PFSK-1 (cell line): Measurements from ENCODE around the gene OR52L1.

ENCODE experiments used
- POLR2AphosphoS5 ChIP-seq: IDR thresholded peaks from 2 replicates; pipeline ENCODE4 v1.6.1; 2012; ENCODE audit warnings: low read depth, mild to moderate bottlenecking, control low read depth, low read length, moderate library complexity
- REST ChIP-seq, 2 experiments: IDR thresholded peaks; 2 replicates each; pipeline versions ENCODE4 v1.6.1 to v1.8.0; 2011 to 2012; ENCODE audit warnings: low read depth in 2 of 2, low read length in 2 of 2, control low read depth in 1 of 2, inconsistent platforms in 1 of 2, mild to moderate bottlenecking in 1 of 2, moderate library complexity in 1 of 2; ENCODE audit not compliant: insufficient read depth in 1 of 2
- SIN3A ChIP-seq: IDR thresholded peaks from 2 replicates; pipeline ENCODE4 v1.6.1; 2012; ENCODE audit warnings: mild to moderate bottlenecking, low read length, moderate library complexity, borderline replicate concordance; ENCODE audit not compliant: insufficient read depth

GRCh38 chr11:5992150-5992549 lies 5.4 kb upstream of the OR52L1 start:
- TF ChIP-seq POLR2AphosphoS5 = no peak
- TF ChIP-seq REST (IDR thresholded peaks at IDR 0.05; ENCODE audit: insufficient read depth in 1 of 2, low read depth in 2 of 2, low read length in 2 of 2) = no peak
- no peak for TF ChIP-seq SIN3A
